Stimulated activated CD8-positive, alpha-beta memory T cell treated with anti-CD3 and anti-CD28 coated beads, Interleukin-12 subunit alpha, Interleukin-12 subunit beta, amount 100 ng/mL, for 4 hours (primary cell): Measurements from ENCODE around the gene TCFL5.
A peak's percentile ranks its signal among the peaks of the same experiment; 100 is the strongest.

ENCODE experiments used
- DNase-seq: peaks from one replicate; pipeline ENCODE4 v3.0.0-alpha.2; 2020; ENCODE audit warnings: low read depth

Gene TCFL5

GRCh38 chr20:62795023-62795761 is 66.4 kb downstream of the TCFL5 start:
- DNase-seq = peak; percentile 55

GRCh38 chr20:62794007-62794724 is 67.5 kb downstream of the TCFL5 start:
- peak; percentile 85 for DNase-seq

- DNase-seq = no peak
These were observed 67.9 kb downstream of the TCFL5 start for GRCh38 chr20:62793757-62794006.

DNA sequence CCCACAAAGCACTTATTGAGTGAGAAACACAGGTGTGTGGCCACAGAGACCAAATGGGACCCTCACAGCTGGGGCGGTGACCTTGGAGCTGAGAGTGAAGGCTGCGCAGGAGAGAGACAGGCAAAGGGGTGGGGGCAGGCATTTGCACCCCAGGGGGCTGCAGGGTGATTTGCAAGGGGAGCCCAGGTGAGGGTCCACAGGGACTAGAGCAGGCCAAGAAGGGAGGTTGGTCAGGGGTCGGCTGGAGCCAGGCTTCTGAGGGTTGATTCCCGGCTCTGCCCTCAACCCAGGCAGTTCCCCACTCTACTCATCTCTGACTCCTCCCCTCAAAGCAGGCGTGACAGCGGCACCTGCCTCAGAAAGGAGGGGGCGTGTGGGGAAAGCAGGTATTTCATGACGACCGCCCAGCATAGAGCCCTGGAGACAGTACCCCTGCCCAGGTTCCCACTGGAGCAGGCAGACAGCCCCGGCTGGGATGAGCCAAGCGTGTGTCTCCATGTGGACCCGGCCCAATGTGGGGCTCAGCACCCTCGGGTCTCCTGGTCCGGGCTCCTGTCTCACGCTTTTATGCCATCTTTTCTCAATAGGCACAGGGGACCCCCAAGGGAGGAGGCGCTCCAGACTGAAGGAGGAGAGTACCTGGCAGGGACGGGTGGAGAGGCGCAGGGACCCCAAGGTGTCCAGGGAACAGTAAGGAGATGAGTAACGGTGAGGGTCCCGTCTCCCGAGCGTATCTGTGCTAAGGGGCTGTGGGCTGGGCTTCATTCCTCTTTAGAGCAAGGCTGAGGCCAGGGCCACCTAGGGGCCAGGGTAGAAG is 68.5 kb downstream of the TCFL5 start:
- DNase-seq = no peak

DNA sequence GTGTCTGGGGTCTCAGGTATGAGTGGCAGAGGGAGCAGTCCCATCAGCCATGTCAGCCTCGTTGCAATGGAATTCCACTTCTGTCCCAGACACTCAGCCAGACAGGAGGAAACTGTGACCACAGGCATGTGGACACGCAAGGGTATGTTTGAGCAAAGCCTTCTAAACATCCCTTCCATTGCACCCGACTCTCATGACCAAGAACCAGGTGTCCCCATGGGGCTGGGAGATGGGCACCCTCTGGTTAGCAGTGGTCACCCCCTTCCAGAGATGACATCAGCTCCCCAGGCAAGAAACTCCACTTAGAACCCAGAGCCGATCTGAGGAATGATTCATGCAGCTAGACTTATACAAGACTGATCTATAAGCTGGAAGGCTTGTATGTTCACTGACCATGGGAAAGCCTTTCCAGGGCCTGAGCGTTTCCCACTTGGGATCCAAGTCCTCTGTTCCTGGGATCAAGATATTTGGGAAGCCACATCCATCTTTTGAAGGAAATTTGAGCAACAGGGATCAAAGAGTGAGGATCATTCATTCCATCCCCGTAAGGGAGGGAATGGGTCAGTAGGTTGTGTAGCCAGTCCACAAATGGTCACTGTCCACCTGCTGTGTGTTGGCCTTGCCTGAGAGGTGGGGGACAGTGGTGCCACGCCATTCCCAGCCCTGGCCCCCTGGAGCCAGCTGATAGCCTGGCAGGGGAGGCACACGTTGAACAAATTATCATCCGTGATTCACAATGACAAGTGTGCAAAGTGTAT is 69.3 kb downstream of the TCFL5 start:
- DNase-seq = no peak

GRCh38 chr20:62791301-62792181 is 70.1 kb downstream of the TCFL5 start:
- DNase-seq = peak; percentile 54
